Fibroblast of lung (primary cell): ENCODE results near the gene DRC3.

Source experiments
- EZH2 ChIP-seq: IDR thresholded peaks from 2 replicates; pipeline ENCODE4 v1.5.1; 2012; ENCODE audit warnings: low read length, control low read depth, mild to moderate bottlenecking; ENCODE audit errors: missing control alignments
- TF ChIP-seq, protein P1 (sequence below), 2 donors: IDR thresholded peaks in 1 of 2; conservative IDR thresholded peaks in 1 of 2; 1 replicate in 1 of 2; 2 replicates in 1 of 2; pipeline ENCODE4 v1.5.1; 2011 to 2012; ENCODE audit warnings: low read length in 2 of 2, control low read depth in 1 of 2, inconsistent platforms in 1 of 2, low read depth in 1 of 2, mild to moderate bottlenecking in 1 of 2

DNA sequence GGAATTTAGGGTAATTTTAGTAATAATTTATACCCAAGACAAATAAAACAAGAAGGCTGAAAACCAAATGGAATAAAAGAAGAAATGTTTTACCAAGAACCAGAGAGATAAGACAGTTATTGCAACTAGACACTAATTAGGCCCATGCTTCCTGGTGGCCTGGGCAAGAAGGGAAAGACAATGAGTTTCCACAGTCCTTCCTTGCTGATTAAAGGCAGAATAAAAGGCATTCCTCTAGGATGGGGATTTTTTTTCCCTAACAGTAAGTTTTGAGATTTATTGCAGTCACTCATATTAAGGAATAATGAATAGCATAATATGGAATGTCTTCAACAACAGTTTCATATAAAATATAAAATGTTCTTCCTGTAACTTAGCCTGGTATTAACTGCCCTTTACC lies 42.0 kb upstream of the DRC3 start:
- TF ChIP-seq, protein P1, sequence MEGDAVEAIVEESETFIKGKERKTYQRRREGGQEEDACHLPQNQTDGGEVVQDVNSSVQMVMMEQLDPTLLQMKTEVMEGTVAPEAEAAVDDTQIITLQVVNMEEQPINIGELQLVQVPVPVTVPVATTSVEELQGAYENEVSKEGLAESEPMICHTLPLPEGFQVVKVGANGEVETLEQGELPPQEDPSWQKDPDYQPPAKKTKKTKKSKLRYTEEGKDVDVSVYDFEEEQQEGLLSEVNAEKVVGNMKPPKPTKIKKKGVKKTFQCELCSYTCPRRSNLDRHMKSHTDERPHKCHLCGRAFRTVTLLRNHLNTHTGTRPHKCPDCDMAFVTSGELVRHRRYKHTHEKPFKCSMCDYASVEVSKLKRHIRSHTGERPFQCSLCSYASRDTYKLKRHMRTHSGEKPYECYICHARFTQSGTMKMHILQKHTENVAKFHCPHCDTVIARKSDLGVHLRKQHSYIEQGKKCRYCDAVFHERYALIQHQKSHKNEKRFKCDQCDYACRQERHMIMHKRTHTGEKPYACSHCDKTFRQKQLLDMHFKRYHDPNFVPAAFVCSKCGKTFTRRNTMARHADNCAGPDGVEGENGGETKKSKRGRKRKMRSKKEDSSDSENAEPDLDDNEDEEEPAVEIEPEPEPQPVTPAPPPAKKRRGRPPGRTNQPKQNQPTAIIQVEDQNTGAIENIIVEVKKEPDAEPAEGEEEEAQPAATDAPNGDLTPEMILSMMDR (conservative IDR thresholded peaks at IDR 0.05 in 1 of 2, IDR thresholded peaks at IDR 0.05 in 1 of 2; ENCODE audit: low read depth in 1 of 2, low read length in 2 of 2): no peak
- no peak for TF ChIP-seq EZH2
